Stimulated activated naive CD4-positive, alpha-beta T cell treated with Interleukin-2 at 50 U/mL for 16 hours (primary cell): ENCODE measurements around the gene PCYT1A.
A peak's percentile ranks its signal among the peaks of the same experiment; 100 is the strongest.
"Not testable (repeated sequence)": the region's sequence is repeated elsewhere in the genome, so short reads cannot be mapped to it uniquely, and the experiment has no call there.

Experiments
- DNase-seq: peaks from one replicate; lab custom pipeline; 2025; lab: John Stamatoyannopoulos, UW

Gene PCYT1A

DNA sequence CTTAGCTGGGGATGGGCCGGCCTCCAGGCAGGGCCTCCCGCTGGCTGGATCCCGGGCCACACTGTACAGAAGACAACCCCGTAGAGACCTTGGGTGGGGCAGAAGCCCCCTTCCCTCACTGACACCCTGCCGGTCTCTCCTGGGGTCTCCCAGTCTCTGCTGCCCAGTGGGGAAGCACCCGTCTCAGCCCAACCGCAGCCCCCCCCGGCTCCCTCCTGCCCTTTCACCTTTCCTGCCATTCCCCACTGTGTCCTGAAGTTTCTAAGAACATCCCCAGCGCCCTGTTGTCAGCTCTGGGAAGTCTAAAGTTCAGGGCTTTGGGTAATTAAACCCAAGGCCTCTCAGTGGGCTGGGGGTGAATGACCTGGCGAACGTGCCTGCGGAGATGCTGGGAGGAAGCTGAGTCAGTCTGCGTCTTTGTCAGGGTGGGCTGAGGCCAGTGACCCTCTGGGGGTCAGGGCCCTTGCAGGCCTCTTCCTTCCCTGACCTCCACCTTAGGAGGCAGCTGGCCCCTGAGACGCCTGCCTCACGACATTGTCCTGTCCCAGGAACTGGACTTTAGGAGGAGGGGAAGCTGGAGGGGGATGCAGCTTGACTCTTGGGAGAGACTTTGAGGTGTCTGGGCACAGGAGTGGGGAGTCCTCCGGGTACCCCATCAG is 72.6 kb downstream of the PCYT1A start:
- no peak for DNase-seq

DNA sequence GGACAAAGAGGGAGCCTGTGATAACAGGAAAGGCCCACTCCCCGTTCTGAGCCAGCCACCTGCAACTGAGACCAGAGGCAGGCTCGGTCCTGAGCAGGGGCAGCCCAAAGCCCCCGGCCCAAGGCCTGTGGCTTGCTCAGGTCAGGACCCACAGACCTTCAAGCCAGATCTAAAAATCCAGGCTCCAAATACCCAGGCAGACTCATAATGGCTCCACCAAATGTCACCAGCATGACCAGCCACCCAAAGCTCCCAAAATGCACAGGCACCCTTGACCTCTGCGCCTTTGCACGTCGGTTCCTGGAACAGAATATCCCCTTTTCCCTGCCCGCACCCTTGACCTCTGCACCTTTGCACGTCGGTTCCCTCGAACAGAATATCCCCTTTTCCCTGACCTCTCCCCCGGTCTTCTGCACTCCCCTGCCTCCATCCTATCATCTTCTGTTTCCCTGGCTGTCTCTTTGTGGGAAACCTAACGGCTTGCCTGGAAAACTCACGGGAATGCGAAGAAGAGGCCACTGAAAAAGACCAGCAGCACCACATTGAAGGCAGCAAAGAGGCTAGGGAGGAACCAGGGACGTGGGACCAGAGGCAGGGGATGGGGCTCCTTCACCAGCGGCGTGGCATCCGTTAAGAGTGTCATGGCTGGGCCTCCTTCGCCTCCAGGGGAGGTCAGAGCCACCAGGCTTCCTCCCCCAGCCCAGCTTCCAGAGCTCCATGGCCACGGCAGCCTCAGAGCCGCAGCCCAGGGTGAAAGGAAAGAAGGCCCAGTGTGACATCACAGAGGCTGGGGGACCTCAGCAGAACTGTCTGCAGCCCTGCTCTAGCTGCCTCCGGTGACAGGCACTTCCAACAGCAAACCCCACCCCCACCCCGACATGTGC is 76.6 kb downstream of the PCYT1A start, which contains the start of gene ZDHHC19:
Gene ZDHHC19 (minus strand): TSS at position 728 of the 884 bp plus-strand sequence. CDS start 85 bp downstream, at position 643.
- no peak for DNase-seq

DNA sequence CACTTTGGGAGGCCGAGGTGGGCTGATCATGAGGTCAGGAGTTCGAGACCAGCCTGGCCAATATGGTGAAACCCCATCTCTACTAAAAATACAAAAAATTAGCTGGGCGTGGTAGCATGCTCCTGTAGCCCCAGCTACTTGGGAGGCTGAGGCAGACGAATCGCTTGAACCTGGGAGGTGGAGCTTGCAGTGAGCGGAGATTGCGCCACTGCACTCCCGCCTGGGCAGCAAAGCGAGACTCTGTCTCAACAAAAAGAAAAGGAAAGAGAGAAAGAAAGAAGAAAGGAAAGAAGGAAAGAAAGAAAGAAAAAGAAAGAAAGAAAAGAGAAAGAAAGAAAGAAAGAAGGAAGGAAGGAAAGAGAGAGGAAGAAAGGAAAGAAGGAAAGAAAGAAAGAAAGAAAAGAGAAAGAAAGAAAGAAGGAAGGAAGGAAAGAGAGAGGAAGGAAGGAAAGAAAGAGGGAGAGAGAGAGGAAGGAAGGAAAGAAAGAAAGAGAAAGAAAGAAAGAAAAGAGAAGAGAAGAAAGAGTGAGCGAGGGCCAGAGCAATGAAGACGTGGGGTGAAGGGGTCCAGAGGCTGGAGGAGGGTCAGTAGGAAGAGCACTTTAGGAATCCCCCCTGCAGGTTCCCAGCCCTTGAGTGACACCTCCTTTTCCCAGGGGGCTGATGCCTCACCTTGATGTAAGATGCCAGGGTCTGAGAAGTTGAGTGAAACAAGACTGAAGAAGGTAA is 77.4 kb downstream of the PCYT1A start:
- DNase-seq, result not testable (repeated sequence)

DNA sequence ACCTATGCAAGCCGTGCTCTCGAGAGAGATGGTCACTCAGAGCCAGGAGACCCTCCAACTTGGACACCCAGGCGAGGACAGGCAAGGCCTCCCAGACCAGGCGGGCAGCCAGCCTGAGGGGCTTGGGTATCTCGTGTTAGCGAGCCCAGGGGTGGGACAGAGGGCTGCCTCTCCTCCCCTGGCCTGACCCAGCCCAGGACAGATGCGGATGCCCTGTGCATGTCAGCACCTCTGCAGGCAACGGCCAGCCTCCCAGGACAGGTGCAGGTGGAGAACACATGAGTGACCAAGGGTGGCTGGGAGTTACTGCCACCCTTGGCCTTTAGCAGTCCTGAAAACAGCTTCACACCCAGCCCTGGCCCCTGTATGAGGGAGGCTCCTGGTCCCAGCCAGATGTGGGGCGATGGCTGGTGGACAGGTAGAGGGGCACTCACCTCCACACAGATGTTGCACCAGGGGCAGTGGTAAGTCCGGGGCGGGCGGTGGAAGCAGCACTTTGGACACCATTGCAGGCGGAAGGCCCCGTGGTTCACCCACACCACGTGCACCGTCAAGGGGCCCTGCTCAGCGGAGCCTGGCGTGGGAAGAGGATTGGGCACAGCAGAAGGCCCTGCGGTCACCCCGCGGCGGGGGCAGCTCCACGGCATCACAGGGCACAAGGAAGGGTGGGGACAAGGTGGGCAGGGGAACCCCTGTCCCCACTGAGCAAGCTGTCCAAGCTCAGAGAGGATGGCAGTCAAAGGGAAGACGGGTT is 78.4 kb downstream of the PCYT1A start:
- no peak for DNase-seq

DNA sequence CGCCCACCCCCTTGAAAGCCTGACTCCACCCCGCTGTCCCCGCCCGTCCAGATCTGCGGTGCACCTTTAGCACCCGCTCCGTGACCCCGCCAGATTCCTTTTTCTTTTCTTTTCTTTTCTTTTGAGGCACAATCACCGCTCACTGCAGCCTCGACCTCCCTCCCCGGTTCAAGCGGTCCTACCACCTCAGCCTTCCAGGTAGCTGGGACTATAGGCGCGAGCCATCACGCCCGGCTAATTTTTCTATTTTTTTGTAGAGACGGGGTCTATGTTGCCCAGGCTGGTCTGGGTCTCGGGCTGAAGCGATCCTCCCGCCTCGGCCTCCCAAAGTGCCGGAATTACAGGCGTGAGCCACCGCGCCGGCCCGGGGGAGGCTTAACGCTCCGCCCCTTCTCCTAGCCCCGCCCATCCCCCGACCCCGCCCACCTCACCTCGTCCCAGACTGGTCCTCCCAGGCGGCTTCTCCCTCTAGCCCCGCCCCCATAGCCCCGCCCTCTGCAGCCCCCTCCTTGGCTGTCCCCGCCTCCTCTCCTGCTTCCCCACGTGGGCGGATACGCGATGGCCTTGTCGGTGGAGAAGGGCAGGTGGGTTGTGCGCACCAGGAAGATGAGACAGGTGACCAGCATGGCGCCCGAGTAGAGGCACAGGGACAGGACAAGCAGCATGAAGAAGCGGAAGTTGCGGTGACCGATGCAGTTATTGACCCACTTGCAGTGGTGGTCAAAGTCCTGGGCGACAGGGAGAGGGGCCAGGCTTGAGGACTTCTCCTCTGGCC is 79.5 kb downstream of the PCYT1A start:
- DNase-seq, result peak; percentile 48

DNA sequence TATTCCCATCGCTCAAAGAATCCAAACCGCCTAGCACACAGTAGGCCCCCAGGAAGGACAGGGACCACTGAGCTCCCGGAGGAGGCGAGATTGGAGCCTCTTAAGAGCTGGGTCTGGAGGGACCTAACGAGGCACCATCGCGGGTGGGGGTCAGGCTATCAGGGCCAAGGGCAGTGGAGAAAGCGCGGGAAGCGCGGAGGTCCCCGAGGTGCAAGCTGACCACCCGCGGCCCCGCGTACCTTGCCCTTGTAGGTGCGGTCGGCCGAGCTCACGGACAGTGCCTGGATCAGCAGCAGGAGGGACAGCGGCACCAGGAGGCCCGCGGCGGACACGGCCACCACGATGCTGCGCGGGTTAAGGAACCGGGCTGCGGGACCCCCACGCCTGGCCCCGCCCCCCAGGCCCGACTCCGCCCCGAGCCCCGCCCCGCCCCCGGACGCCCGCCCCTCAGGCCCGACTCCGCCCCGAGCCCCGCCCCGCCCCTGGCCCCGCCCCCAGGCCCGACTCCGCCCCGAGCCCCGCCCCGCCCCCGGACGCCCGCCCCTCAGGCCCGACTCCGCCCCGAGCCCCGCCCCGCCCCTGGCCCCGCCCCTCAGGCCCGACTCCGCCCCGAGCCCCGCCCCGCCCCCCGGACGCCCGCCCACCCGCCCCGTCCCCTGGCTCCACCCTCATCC is 80.2 kb downstream of the PCYT1A start:
- DNase-seq, result peak; percentile 63

DNA sequence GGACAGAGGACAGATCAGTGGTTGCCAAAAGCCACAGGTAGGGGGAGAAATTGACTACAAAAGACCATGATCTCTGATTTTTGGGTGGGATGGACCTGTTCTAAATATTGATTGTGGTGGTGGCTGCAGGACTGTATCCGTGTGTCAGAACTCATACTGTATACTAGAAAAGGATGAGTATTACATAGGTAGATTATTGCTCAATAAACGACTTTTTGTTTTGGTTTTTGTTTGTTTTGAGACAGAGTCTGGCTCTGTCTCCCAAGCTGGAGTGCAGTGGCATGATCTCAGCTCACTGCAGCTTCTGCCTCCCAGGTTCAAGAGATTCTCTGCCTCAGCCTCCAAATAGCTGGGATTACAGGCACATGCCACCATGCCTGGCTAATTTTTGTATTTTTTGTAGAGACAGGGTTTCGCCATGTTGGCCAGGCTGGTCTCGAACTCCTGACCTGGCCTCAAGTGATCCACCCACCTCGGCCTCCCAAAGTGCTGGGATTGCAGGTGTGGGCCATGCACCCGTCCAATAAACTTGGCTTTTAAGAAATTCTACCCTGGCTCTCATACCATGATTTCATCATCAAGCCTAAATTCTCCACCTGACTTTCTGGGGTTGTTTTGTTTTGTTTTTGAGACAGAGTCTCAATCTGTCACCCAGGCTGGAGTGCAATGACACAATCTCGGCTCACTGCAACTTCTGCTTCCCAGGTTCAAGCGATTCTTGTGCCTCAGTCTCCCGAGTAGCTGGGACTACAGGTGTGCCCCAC is 81.9 kb downstream of the PCYT1A start:
- DNase-seq, result not testable (repeated sequence)

DNA sequence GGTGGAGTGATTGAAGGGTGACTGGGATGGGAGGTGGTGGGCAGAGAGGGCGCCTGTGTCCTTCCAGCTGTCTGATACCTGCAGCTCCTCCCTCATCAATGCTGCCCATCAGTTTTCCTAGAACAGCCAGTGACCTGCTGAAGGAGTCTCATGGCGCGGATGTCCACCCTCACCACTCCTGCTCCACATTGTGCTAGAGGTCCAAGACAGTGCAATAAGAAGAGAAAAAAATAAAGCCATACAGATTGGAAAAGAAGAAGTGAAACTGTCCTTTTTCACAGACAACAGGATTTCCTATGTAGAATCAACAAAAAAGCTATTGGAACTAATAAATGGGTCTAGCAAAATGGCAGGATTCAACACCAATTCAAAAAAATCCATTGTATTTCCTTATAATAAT is 83.7 kb downstream of the PCYT1A start:
- DNase-seq, result no peak

DNA sequence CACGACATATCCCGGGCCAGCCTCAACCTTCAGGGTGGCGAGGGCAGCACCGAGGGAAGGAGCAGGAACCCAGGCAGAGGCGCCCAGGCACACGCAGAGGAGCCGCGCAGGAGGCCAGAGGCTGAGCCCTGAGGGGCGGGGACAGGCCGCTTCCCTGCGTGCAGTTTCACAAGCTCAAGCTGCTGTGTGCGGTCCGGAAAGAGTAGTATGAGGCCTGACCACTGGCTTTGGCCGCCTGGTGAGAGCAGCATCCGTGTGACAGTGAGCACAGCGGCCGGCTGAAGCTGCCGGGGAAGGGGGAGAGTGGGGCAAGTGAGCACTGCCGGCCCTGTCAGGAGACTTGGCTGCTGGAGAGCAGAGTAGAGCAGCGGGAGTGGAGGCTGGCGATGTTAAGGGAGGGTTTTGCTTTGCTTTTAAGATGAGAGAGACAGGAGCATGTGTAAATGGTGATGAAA is 85.0 kb downstream of the PCYT1A start:
- DNase-seq, result no peak

DNA sequence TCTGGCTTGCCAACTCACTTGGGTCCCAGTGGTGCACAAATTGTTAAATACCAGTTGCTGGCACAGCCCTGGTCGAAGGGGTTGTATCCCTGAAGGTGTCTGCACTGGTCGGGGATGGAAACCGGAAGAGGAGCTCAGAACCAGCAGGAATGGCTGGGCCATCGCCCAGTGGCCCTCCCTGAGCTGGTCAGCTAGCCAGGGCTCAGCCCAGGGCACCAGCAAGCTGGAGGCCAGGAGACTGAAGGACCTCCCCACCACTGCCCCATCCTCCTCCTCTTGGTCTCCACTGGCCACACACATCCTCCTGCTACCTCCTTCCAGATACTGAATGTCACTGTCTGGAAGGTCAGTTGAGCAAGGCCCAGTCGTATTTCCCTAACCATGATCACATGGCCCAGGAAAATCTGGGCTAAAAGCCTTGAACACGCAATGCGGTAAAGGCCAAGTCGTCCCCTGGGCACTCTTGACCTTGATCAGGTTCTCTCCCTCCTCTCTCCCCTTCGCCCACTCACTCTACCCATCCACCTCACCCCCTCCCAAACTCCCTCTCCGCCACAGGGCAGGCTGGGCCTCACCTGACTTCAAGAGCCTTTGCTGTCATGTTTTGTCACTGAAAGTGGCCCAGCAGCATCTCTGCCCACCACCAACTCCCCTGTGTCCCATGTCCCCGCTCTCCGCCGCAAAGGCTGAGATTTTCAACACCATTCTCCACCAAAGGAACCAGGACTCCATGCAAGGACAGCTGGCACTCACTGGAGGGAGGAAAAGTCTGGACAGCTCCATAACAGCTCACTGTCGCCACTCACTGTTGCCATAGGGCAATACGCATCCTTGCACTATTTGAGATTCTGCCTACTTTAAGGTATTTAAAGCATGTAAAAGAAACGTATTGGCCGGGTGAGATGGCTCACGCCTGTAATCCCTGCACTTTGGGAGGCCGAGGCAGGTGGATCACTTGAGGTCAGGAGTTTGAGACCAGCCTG is 88.5 kb downstream of the PCYT1A start:
- no peak for DNase-seq

DNA sequence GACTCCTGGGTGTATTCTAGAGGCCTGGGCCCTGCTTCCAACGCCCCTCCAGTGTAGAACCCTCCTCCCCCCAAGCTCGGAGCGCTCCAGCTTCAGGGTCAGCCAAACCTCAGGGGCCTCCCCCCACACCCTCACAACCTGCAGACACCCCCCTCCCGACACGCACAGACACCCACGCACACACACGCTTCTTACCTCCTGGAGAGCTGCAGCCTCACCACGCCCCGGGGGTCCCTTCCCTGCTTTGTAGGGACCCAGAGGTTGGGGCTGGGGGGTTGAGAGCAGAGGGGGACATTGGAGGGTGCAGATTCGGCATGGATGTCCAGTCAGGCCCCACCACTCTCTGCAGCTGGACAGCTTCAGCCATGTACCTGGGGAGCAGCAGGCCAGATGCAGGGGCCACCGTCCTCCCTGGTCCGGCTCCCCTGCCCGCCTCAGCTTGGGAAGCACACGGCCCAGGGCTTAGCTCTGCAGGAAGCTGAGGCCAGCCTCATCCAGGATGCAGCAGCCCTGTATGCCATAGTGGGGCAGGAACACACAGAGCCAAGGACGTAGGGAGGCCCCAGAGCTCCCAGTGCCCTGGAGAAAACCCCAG is 89.3 kb downstream of the PCYT1A start:
- no peak for DNase-seq

DNA sequence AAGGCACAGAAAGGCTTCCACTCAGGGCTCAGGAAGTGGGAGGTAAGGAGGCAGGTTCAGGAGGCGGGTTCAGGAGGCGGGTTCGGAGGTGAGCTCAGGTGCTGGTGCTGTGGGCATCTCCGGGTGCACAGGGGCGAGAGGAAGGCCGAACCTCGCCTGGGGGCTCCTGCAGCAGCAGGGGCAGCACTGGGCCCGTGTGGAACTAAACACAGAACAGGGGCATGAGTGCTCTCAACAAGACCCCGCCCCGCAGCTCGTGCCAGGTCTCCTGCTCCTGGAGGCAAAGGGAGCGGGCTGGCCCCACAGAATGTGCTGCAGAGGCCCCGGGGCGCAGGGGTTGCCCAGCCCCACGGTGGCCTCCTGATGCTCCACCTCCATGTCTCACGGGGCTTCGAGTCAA is 90.0 kb downstream of the PCYT1A start:
- DNase-seq, result no peak

DNA sequence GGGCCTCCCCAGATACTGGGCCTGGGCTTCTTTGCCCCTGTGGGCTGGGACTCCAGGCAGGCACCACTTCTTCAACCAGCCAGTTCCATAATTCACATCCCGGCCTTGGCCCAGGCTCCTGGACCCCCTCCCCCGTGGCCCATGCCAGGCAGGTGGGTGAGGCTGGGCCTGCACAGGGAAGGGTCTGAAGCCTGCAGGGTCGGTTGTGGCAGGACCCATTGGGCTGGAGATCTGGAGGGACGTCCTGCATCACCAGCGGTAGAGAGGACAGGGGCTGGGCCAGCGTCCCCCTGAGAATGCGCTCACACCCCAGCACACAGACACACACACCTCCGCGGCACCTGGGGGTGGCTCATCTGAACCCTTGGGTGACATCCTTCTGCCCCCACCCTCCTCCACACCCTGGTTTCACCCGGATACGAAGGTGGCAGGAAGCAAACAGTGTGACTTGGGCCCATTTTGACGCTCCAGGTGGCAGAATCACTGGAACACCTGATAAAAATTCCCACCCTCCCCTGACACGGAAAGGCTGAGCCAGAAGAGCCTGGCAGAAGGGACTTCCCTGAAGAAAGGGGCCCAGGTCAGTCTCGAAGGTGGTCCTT is 91.8 kb downstream of the PCYT1A start:
- DNase-seq, result no peak

DNA sequence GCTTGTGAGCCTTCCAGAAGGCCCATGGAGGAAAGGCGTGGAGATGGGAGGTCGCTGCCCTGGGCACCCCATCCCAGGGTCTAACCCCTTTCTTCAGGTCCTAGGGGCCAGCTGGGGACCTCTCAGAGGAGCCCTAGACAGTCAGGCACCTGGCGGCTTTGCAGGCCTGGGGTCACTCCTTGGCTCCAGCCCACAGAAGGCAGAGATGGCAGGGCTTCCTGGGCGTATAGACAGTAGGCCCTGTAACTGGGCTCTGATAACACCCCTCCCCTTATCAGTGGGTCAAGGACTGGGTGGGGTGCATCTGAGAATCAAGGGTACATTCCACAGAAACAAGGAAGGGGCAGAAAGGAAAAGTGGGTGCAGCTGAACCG is 93.0 kb downstream of the PCYT1A start:
- no peak for DNase-seq

DNA sequence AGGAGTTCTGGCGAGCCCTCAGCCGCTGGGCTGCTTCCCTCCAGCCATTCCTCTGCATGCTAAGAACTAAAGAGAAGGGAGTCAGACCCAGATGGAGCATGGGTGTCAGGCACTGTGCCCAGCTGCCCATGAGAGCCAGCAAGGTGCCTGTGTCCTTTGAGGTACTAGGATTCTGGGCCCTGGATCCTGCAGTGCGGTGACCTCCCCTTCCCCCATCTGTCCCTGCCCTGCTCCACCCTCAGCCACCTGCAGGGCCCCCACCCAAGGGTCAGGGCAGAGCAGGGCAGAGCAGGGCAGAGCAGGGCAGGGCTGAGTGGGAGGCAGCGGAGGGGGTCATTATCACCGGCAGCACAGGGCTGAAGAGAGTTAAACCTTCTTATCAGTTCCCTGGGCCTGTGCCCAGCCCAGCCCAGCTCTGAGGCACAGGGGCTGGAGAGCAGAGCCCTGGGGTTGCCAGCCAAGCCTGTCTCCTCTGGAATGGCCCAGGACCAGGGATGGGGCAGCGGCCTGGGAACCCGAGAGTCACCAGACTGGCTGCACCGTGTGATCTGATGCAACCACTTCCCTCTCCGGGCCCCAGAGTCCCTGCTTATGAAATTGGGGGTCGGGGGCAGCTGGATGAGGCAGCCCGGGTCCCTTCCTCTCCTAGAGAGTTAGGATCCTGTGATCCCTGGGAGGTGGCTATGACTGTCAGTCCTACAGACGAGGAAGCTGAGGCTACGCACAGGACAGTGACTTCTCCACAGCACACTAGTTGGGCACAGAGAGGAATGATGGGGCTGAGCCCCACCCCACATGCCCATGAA is 93.6 kb downstream of the PCYT1A start:
- DNase-seq, result no peak

DNA sequence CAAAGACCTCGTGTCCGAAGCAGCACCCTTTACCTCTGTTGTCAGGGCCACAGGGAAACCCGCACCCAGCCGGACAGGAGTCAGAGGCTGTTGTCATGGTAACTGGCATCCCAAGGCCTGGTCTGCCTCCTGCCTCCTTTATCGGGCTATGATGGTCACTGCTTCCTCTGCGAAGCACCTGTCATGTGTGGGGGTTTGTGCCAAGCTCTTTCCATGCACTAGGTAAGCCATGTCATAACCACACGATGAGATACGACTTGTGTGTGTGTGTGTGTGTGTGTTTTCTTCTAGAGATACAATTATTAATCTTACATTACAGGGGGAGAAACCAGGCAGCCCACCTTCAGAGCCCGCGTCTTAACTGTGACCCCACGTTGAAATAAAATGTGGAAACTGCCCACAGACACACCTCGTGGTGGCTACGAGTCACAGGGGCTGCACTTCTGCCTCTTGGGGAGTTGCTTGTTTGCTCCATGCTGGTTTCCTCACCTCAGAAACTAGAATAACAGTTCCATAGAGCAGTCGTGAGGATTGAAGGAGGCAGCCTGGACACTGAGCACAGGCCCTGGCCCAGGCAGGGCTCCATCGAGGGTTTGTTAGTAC is 94.3 kb downstream of the PCYT1A start:
- no peak for DNase-seq
